Measurements from ENCODE around the gene NR2F1-AS1. TPM values are rescaled to one million over a fixed set of nuclear protein-coding genes. Genes with fewer than 3 reads are reported as not detected.

The NR2F1-AS1 gene
- total RNA-seq, 2 donors from 2014 or later: not detected

GRCh38 chr5:93452255-93452654 is 128.8 kb downstream of the NR2F1-AS1 start:
- H3K4me1 Mint-ChIP-seq (ENCODE audit: low read depth in 2 of 2): no peaks in the 10 kb centered on the region
- ATAC-seq: no peak

GRCh38 chr5:93438124-93438523 is 142.9 kb downstream of the NR2F1-AS1 start:
- Mint-ChIP-seq H3K9me3 (peaks cover 15% of the 10 kb centered on the region), H3K27me3 (peaks cover 0 to 8% of the 10 kb centered on the region in 2 donors), H3K4me1 (ENCODE audit: low read depth in 2 of 2) (no peaks in the 10 kb centered on the region), H3K27ac (no peak overlapping the region), H3K36me3 (peaks cover 6% of the 10 kb centered on the region), H3K4me3 (no peak overlapping the region)
- no peak for DNase-seq (ENCODE audit: low spot score)
- ATAC-seq: no peak

More at GRCh38 chr5:93452255-93452654, 128.8 kb downstream of the NR2F1-AS1 start:
- Mint-ChIP-seq H3K4me3 (no peak overlapping the region), H3K27me3 (no peaks in the 10 kb centered on the region), H3K27ac (no peak overlapping the region), H3K9me3 (peaks cover 2% of the 10 kb centered on the region), H3K36me3 (no peaks in the 10 kb centered on the region)
- DNase-seq (ENCODE audit: low spot score): no peak

- no peak for DNase-seq (ENCODE audit: low spot score)
- H3K4me1 Mint-ChIP-seq (ENCODE audit: low read depth in 2 of 2): no peaks in the 10 kb centered on the region
- H3K27me3 Mint-ChIP-seq: peaks cover 0 to 8% of the 10 kb centered on the region in 2 donors
- no peak overlapping the region for H3K4me3 Mint-ChIP-seq
- H3K36me3 Mint-ChIP-seq: peaks cover 6% of the 10 kb centered on the region
- no peak for ATAC-seq
- no peak overlapping the region for H3K27ac Mint-ChIP-seq
- peaks cover 13% of the 10 kb centered on the region for H3K9me3 Mint-ChIP-seq
Measured at GRCh38 chr5:93436083-93436482, 144.9 kb downstream of the NR2F1-AS1 start.

DNA sequence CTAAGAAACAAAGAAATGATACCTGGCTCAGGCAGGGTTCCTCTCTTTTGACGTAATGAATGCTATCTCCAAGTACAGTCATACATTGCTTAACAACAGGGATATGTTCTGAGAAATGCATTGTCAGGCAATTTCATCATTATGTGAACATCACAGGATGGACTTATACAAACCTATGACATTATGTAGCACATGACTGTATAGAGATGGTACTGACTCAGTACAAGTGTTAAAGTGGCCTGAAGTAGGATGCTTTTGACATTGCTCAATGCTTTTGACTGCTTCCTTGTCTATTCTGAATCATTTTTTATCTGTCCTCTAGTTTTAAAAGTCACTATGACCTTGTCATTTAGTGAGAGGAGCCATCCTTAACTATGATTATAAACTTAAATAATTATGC is 147.6 kb downstream of the NR2F1-AS1 start:
- DNase-seq (ENCODE audit: low spot score) (no peak), ATAC-seq (no peak)
- Mint-ChIP-seq H3K27ac (no peak overlapping the region), H3K9me3 (peaks cover 7% of the 10 kb centered on the region), H3K4me3 (no peak overlapping the region), H3K4me1 (ENCODE audit: low read depth in 2 of 2) (no peaks in the 10 kb centered on the region), H3K36me3 (no peaks in the 10 kb centered on the region), H3K27me3 (no peaks in the 10 kb centered on the region)

DNA sequence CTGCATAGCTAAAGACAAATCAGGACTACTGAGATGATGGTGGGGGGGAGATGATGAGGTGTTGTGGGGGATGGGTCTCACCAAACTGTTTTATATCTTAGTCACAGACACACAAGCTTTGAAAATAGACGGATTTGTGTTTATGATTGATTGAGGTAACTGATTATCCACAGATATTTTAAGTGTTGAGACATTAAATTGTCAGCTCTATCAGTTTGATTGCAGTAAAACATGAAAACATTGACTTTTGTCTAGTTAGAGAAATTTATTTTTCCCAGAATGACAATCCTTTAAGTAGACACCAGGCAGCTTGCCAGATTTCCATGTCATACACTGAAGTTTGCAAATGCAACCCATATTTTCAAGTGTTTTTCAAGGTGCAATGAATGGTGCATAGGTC is 149.8 kb downstream of the NR2F1-AS1 start:
- H3K4me3 Mint-ChIP-seq: no peak overlapping the region
- H3K9me3 Mint-ChIP-seq: peaks cover 3% of the 10 kb centered on the region
- DNase-seq (ENCODE audit: low spot score) (no peak), ATAC-seq (no peak)
- no peaks in the 10 kb centered on the region for H3K36me3 Mint-ChIP-seq
- no peaks in the 10 kb centered on the region for H3K4me1 Mint-ChIP-seq (ENCODE audit: low read depth in 2 of 2)
- no peaks in the 10 kb centered on the region for H3K27me3 Mint-ChIP-seq
- no peak overlapping the region for H3K27ac Mint-ChIP-seq

DNA sequence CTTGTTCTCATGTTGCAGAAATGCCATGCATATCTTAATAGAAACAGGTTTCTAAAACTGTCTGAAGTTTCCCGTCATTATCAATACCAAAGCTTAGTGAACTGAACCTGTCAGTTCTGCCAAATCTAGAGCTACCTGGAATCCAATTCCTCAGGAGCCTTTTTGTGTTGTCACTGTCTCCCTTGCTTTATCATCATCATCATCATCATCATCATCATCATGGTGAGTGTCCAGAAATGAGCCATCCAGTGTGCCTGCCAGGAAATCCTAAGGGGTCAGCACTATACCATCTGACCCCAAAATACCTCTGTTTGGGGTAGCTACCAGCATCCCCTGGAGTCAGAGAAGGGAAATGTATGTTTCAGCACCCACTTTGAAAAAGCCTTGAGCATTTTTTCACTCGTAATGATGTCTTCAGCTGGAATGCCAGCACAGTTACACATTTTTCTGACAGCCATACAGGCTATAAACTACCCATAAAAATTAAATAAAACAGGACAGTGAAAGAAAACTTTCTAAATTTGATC is 150.3 kb downstream of the NR2F1-AS1 start:
- H3K27me3 Mint-ChIP-seq: no peaks in the 10 kb centered on the region
- H3K4me3 Mint-ChIP-seq: no peak overlapping the region
- no peak overlapping the region for H3K27ac Mint-ChIP-seq
- no peak for DNase-seq (ENCODE audit: low spot score)
- H3K9me3 Mint-ChIP-seq: peaks cover 3% of the 10 kb centered on the region
- H3K36me3 Mint-ChIP-seq: no peaks in the 10 kb centered on the region
- H3K4me1 Mint-ChIP-seq (ENCODE audit: low read depth in 2 of 2): no peaks in the 10 kb centered on the region
- no peak for ATAC-seq

DNA sequence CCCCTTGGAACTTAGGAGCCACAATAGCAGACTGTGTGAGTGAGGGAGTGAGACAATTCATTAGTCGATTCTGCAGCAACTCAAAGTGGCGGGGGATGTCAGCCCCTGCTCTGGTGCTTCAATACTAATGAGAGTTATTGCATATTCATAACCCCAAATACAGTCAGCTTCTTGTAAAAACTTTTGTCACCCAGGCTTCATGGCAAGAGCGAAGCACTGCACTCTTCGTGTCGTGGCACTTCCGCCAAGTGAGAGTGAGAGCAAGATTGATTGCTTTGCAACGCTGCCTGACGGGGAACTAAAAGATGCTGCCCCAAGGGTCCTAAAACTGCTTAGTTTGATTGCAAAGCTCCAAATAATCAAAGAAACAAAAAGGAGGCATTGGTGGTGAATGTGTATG is 150.9 kb downstream of the NR2F1-AS1 start:
- no peak for DNase-seq (ENCODE audit: low spot score)
- Mint-ChIP-seq H3K27me3 (no peaks in the 10 kb centered on the region), H3K4me1 (ENCODE audit: low read depth in 2 of 2) (no peaks in the 10 kb centered on the region), H3K36me3 (no peaks in the 10 kb centered on the region), H3K9me3 (peaks cover 3% of the 10 kb centered on the region), H3K4me3 (no peak overlapping the region), H3K27ac (no peak overlapping the region)
- ATAC-seq: no peak

DNA sequence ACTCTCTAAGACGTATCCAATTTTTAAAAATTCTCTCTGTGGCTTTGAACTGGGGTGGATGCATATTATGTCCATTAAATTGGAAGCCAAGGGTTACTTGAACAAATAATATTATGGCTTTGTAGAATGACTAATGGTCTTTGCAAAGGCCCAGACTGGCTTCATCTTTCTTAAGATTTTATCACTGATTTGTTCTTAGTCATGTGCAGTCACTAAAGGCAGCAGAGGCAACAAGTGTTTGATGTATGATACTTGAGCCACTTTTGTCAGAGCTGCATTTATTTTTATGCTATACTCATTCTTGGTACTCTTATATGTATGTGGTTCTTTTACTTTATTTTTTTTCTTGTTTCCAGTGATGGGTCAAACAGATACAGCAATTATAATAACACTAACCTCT is 152.2 kb downstream of the NR2F1-AS1 start:
- Mint-ChIP-seq H3K27ac (no peak overlapping the region), H3K27me3 (peaks cover 0 to 7% of the 10 kb centered on the region in 2 donors), H3K4me1 (ENCODE audit: low read depth in 2 of 2) (no peaks in the 10 kb centered on the region), H3K36me3 (no peaks in the 10 kb centered on the region), H3K9me3 (peaks cover 2% of the 10 kb centered on the region), H3K4me3 (no peak overlapping the region)
- DNase-seq (ENCODE audit: low spot score) (no peak), ATAC-seq (no peak)

DNA sequence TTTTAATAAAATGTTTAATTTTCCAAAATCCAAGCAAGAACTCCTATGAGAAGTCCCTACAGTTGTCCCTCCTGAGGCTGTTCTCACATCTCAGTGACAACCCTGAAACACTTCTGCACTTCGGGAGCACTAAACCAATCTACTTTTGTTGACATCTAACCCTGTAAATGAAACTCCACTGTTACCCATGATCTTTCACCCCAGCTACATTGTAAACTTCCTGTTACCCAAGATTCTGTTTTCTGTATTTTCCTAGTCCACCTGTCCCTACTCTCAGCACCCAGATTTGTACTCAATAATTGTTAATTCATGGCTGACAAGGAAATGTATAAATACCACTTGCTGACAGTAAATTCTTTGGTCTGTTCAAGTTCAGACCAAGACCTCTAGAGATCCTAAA is 153.7 kb downstream of the NR2F1-AS1 start:
- Mint-ChIP-seq H3K4me3 (no peak overlapping the region), H3K27ac (no peak overlapping the region), H3K36me3 (no peaks in the 10 kb centered on the region), H3K27me3 (peaks cover 0 to 7% of the 10 kb centered on the region in 2 donors), H3K9me3 (no peaks in the 10 kb centered on the region), H3K4me1 (ENCODE audit: low read depth in 2 of 2) (no peaks in the 10 kb centered on the region)
- DNase-seq (ENCODE audit: low spot score) (no peak), ATAC-seq (no peak)

DNA sequence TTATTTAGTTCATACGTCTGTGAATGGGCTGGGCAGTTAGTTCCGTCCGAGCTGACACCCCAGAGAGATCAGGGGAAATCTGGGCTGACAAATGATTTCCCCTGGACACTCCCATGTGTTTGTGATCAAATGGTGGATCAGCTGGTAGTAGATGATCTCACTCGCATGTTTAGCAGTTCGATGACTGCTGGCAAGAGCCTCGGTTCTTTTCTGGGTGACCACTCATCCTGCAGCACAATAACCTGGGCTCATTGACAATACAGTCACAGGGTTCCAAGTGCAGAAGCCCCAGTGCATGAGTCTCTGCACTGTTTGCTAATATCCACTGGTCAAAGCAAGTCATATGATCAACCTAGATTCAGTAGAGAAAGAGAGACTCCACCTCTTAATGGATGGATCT is 155.9 kb downstream of the NR2F1-AS1 start:
- Mint-ChIP-seq H3K4me1 (ENCODE audit: low read depth in 2 of 2) (no peaks in the 10 kb centered on the region), H3K27me3 (peaks cover 0 to 7% of the 10 kb centered on the region in 2 donors), H3K4me3 (no peak overlapping the region), H3K9me3 (peaks cover 2% of the 10 kb centered on the region), H3K36me3 (no peaks in the 10 kb centered on the region), H3K27ac (no peak overlapping the region)
- DNase-seq (ENCODE audit: low spot score) (no peak), ATAC-seq (no peak)

GRCh38 chr5:93423300-93423699 is 157.7 kb downstream of the NR2F1-AS1 start:
- Mint-ChIP-seq H3K36me3 (no peaks in the 10 kb centered on the region), H3K27ac (no peak overlapping the region)

DNA sequence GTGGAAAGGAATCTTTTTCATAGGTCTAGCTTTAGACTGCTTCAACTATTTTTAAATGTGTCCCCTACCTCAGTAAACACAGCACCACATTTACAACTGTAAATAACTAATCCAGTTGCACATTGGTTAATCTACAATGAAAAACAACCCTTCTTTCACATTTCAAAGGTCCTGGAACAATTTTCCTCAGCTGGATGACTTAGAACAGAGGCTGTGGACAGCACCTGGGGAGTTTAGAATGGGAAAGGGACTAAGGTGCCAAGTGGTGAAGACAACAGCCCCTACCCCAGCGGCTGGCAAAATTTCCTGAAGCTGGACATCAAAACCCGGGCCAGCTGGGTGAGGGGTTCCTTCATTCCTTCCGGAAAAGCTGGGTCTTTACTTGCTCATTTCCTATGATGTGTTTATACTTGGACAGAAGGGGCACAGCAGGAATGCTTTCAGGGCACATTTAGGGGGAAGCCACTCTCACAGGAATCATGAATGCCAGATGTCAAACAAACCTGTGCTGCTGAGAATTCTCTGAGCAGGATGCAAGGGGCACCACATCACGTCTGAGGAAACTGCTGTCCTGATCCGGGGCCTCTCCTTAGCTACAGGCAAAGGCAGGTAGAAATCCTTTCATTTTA is 158.3 kb downstream of the NR2F1-AS1 start:
- ATAC-seq (no peak), DNase-seq (ENCODE audit: low spot score) (no peak)
- Mint-ChIP-seq H3K27ac (no peak overlapping the region), H3K4me3 (no peak overlapping the region), H3K36me3 (no peaks in the 10 kb centered on the region), H3K9me3 (peaks cover 2% of the 10 kb centered on the region), H3K4me1 (ENCODE audit: low read depth in 2 of 2) (no peaks in the 10 kb centered on the region), H3K27me3 (peaks cover 0 to 7% of the 10 kb centered on the region in 2 donors)

More at GRCh38 chr5:93423300-93423699, 157.7 kb downstream of the NR2F1-AS1 start:
- H3K4me3 Mint-ChIP-seq: no peak overlapping the region
- no peaks in the 10 kb centered on the region for H3K4me1 Mint-ChIP-seq (ENCODE audit: low read depth in 2 of 2)
- H3K27me3 Mint-ChIP-seq: peaks cover 0 to 7% of the 10 kb centered on the region in 2 donors
- DNase-seq (ENCODE audit: low spot score) (no peak), ATAC-seq (no peak)
- H3K9me3 Mint-ChIP-seq: peaks cover 2% of the 10 kb centered on the region

DNA sequence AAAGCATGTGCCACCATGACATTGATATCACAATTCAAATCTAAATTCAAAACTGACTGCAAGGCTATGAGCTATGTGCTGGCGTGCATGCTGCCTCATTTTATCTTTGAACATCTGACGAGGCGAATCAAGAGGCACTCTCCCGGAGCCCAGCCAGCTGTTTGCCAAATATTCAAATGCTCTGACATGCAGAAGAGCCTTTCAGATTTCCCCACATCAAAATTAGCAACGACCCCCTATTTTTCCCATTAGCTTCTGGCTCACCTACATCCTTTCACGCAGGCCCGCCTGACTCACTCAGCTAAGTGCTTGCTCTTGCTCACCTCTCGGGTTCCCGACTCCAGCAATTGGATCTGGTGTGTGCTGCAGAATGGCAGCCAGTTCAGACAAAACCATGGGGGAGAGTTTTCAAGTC is 159.0 kb downstream of the NR2F1-AS1 start:
- Mint-ChIP-seq H3K27ac (no peak overlapping the region), H3K9me3 (peaks cover 2% of the 10 kb centered on the region), H3K4me3 (no peak overlapping the region), H3K36me3 (no peaks in the 10 kb centered on the region), H3K4me1 (ENCODE audit: low read depth in 2 of 2) (no peaks in the 10 kb centered on the region), H3K27me3 (peaks cover 0 to 7% of the 10 kb centered on the region in 2 donors)
- ATAC-seq: no peak
- no peak for DNase-seq (ENCODE audit: low spot score)

DNA sequence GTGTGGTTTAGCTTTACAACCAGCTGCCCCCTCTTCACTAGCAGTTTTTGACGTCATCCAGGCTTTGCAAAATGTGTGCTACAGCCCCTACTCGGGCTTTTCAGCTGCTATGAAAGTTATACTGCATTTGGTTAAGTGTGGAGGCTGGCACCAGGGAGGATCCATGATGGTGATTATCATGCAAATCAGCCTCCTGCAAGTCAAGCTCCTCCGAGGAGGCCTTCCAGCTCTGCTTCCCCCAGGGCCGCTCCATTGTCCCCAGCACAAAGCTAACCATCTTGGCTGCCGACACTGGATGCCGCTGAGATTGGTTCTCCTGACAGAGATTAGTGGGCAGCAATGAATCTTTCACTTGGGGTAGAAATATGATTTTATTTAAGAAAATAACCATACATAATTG is 159.6 kb downstream of the NR2F1-AS1 start:
- ATAC-seq (no peak), DNase-seq (ENCODE audit: low spot score) (no peak)
- Mint-ChIP-seq H3K27me3 (peaks cover 0 to 7% of the 10 kb centered on the region in 2 donors), H3K36me3 (no peaks in the 10 kb centered on the region), H3K4me1 (ENCODE audit: low read depth in 2 of 2) (no peaks in the 10 kb centered on the region), H3K27ac (no peak overlapping the region), H3K9me3 (peaks cover 2% of the 10 kb centered on the region), H3K4me3 (no peak overlapping the region)

GRCh38 chr5:93417490-93417889 is 163.5 kb downstream of the NR2F1-AS1 start:
- ATAC-seq: no peak
- Mint-ChIP-seq H3K27me3 (no peaks in the 10 kb centered on the region), H3K4me1 (ENCODE audit: low read depth in 2 of 2) (no peaks in the 10 kb centered on the region), H3K4me3 (no peak overlapping the region), H3K36me3 (no peaks in the 10 kb centered on the region), H3K27ac (no peak overlapping the region), H3K9me3 (peaks cover 2% of the 10 kb centered on the region)
- DNase-seq (ENCODE audit: low spot score): no peak
